ENCODE data around the gene USP24. TPM values are rescaled to one million over a fixed set of nuclear protein-coding genes. Genes with fewer than 3 reads are reported as not detected.
"Not testable (repeated sequence)": the region's sequence is repeated elsewhere in the genome, so short reads cannot be mapped to it uniquely, and the experiment has no call there.

Gene USP24
- total RNA-seq, 4 donors from 2014 or later = 21.8 to 47.1 (median 28.1) TPM

DNA sequence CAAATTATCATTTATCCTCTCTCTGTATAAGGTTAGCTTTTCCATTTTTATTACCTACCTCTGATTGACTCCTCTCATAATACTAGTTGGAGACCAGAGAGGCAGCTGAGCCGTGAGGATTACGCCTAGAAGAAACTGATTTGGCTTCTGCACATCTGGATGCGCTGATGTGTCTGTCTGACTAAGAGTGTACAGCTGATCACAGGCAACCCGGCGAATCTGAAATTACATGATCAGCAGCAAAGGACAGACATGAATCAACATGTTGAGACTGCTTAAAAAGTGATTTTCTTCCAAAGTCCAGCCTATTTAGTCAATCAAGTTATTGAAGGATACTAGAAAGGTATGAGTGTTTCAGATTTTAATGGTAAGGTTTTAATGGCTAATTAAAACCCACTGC is 94.6 kb downstream of the USP24 start:
- H3K36me3 ChIP-seq = peaks cover 0 to 99% (median 40%) of the 10 kb centered on the region in 3 donors
- no peak overlapping the region for H3K27ac ChIP-seq
- intact Hi-C loops (cut with DNase I) = no loop called here
- no peak for TF ChIP-seq POLR2A (IDR thresholded peaks at IDR 0.05)
- TF ChIP-seq, protein P1, sequence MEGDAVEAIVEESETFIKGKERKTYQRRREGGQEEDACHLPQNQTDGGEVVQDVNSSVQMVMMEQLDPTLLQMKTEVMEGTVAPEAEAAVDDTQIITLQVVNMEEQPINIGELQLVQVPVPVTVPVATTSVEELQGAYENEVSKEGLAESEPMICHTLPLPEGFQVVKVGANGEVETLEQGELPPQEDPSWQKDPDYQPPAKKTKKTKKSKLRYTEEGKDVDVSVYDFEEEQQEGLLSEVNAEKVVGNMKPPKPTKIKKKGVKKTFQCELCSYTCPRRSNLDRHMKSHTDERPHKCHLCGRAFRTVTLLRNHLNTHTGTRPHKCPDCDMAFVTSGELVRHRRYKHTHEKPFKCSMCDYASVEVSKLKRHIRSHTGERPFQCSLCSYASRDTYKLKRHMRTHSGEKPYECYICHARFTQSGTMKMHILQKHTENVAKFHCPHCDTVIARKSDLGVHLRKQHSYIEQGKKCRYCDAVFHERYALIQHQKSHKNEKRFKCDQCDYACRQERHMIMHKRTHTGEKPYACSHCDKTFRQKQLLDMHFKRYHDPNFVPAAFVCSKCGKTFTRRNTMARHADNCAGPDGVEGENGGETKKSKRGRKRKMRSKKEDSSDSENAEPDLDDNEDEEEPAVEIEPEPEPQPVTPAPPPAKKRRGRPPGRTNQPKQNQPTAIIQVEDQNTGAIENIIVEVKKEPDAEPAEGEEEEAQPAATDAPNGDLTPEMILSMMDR (IDR thresholded peaks at IDR 0.05) = no peak
- no peak for DNase-seq
- H3K4me1 ChIP-seq = peaks cover 0 to 6% (median 0%) of the 10 kb centered on the region in 3 donors
- WGBS, 2 donors = 38 to 63% methylated on average over 5 of the region's 5 CpGs
- H3K9me3 ChIP-seq = no peaks in the 10 kb centered on the region
- H3K4me3 ChIP-seq = no peak overlapping the region
- H3K27me3 ChIP-seq = no peaks in the 10 kb centered on the region

DNA sequence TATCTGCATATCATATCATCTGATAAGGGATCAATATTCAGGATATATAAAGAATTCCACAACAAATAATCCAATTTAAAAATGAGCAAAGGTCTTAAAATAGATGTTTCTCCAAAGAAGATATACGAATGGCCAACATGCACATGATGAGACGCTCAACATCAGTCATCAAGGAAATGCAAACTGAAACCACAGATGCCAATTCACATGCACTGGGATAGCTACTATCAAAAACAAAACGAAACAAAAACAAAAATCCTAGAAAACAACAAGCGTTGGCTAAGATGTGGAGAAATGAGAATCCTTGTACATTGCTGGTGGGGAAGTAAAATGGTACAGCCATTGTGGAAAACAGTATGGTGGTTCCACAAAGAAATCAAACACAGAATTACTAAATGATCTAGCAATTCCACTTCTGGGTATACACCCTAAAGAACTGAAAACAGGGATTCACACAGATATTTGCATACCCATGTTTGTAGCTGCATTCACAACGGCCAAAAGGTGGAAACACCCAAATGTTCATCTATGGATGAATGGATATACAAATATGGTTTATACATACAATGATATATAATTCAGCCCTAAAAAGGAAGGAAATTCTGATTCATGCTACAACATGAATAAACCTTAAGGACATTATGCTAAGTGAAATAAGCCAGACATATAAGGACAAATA is 96.4 kb downstream of the USP24 start:
- Histone ChIP-seq H3K36me3 (peaks cover 5 to 99% (median 27%) of the 10 kb centered on the region in 3 donors), H3K27me3 (no peaks in the 10 kb centered on the region), H3K27ac (no peak overlapping the region), H3K4me1 (no peaks in the 10 kb centered on the region), H3K4me3 (no peak overlapping the region), H3K9me3 (no peaks in the 10 kb centered on the region)
- TF ChIP-seq, protein P1 (IDR thresholded peaks at IDR 0.05) = no peak
- TF ChIP-seq POLR2A (IDR thresholded peaks at IDR 0.05) = no peak
- no peak for DNase-seq
- WGBS, 2 donors = 84 to 89% methylated on average over 5 of the region's 5 CpGs
- intact Hi-C loops (cut with DNase I) = no loop called here

DNA sequence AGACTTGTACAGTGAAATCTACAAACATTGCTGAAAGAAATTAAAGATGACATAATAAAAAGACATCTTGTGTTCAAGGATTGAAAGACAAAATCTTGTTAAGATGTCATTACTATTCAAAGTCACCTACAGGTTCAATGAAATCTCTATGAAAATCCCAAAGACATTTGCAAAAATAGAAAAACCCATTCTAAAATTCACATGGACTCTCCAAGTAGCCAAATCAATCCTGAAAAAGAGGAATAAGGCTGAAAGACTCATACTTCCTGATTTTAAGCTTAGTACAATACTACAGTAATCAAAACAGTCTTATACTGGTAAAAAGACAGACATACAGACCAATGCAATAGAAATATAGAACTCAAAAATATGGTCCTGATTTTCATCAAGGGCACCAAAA is 97.2 kb downstream of the USP24 start:
- Histone ChIP-seq H3K36me3 (peaks cover 5 to 99% (median 22%) of the 10 kb centered on the region in 3 donors), H3K9me3 (no peaks in the 10 kb centered on the region), H3K27ac (no peak overlapping the region), H3K4me3 (no peak overlapping the region), H3K4me1 (no peaks in the 10 kb centered on the region), H3K27me3 (no peaks in the 10 kb centered on the region)
- intact Hi-C loops (cut with DNase I) = no loop called here
- no peak for TF ChIP-seq POLR2A (IDR thresholded peaks at IDR 0.05)
- TF ChIP-seq, protein P1 (IDR thresholded peaks at IDR 0.05) = no peak
- DNase-seq = no peak

DNA sequence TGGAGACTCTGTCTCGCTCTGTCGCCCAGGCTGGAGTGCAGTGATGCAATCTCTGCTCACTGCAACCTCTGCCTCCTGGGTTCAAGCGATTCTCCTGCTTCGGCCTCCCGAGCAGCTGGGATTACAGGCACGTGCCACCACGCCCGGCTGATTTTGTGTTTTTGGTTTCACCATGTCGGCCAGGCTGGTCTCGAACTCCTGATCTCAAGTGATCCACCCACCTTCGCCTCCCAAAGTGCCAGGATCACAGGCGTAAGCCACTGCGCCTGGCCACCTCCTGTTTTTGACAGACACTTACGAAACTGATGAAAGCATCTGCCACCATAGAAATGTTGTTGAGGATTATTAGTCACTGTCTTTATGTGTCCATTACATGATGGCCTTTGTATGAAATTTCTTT is 106.2 kb downstream of the USP24 start:
- H3K4me1 ChIP-seq; intact Hi-C loops (cut with DNase I); H3K4me3 ChIP-seq; H3K27ac ChIP-seq; DNase-seq; H3K27me3 ChIP-seq; H3K9me3 ChIP-seq: not testable (repeated sequence)
- 94% methylated on average over 11 to 14 of the region's 14 CpGs for WGBS, 2 donors
- peaks cover 4 to 100% (median 24%) of the 10 kb centered on the region in 3 donors for H3K36me3 ChIP-seq

DNA sequence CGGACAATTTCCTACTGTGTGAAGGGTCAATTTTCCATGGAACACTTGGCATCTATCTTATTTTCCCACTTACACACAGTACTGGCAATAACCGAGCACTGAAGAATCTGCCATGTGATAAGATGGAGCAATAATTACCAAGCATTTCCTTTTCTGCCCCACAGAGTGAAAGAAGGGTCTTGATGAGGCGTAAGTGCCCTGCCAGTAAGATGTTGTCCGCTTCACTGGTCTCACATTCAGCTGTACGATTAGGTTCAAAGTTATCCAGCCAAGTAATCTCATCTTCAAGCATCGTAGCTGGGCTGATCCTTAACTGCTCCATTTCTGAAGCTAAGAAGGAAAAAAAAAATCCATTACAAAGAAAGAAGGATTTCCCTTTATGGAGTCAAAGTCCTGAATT is 108.1 kb downstream of the USP24 start:
- intact Hi-C loops (cut with DNase I) = no loop called here
- H3K27me3 ChIP-seq = no peaks in the 10 kb centered on the region
- no peak for DNase-seq
- H3K36me3 ChIP-seq = peaks cover 4 to 100% (median 31%) of the 10 kb centered on the region in 3 donors
- no peak overlapping the region for H3K4me3 ChIP-seq
- no peak overlapping the region for H3K27ac ChIP-seq
- no peaks in the 10 kb centered on the region for H3K9me3 ChIP-seq
- no peaks in the 10 kb centered on the region for H3K4me1 ChIP-seq
- 73 to 76% methylated on average over 6 of the region's 6 CpGs for WGBS, 2 donors
- no peak for TF ChIP-seq POLR2A (IDR thresholded peaks at IDR 0.05)
- TF ChIP-seq, protein P1 (IDR thresholded peaks at IDR 0.05) = no peak

DNA sequence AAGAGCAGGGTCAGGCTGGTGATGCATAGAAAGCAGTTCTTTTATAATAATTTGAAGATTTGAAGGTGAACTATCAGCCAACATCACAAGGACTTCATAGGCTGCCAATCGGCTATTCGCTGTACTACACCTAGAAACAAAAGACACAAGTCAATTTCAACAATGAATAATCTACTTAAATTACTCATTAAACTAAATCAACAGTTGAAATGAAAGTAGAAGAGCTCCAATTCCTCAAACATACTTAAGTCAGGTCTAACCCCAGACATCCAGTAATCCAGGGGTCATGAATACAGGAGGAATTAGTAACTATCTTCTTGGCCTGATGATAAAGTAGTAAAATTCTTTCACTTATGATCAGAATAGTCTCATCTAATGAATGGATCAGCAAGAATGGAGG is 111.3 kb downstream of the USP24 start:
- intact Hi-C loops (cut with DNase I) = no loop called here
- H3K9me3 ChIP-seq = no peaks in the 10 kb centered on the region
- TF ChIP-seq, protein P1 (IDR thresholded peaks at IDR 0.05) = no peak
- no peak for TF ChIP-seq POLR2A (IDR thresholded peaks at IDR 0.05)
- DNase-seq = no peak
- no peak overlapping the region for H3K4me3 ChIP-seq
- WGBS, 2 donors = 94 to 97% methylated on average over 2 of the region's 2 CpGs
- peaks cover 2 to 100% (median 26%) of the 10 kb centered on the region in 3 donors for H3K36me3 ChIP-seq
- no peak overlapping the region for H3K27ac ChIP-seq
- no peaks in the 10 kb centered on the region for H3K27me3 ChIP-seq
- H3K4me1 ChIP-seq = no peaks in the 10 kb centered on the region

Measured in esophagus squamous epithelium (tissue), 5 donors.